Inferior parietal cortex (tissue), 1 donor: ENCODE results near the gene CACNA1B.
"Not testable (repeated sequence)": the region's sequence is repeated elsewhere in the genome, so short reads cannot be mapped to it uniquely, and the experiment has no call there.

Experiments
- DNase-seq: peaks from one replicate; pipeline ENCODE4 v3.0.0-alpha.2; 2016; ENCODE audit errors: extremely low spot score

CACNA1B gene

DNA sequence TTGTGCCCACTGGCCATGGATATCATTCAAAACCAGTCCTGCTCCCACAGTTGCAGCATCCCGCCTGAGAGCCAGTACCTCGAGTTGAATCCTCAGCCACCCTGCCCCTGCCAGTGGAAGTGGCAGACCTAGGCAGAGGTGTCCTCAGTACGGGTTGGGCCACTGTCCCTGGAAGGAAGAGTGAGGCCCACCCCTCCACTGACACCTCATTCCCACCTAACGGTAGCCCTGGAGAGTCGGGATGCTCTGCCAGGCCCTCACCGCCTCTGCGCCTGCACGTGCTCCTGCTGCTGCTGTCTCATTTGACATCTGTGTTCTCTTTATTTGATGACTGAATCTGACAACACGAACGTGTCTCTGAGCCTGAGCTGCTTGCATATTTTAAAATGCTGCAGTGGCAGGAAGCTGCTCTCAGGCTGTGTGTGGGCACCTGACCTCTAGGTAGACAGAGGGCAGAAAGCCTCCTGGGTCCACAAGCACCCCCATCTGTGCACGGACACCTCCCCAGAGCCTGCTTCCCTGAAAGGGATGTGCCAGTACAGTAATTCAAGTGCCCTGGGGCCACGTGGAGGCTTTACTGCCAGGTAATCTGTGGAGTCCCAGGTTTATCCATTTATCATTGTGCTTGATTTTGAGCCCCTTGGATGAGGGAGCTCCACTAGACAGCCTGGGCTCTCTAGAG lies 194.7 kb downstream of the CACNA1B start:
- no peak for DNase-seq

DNA sequence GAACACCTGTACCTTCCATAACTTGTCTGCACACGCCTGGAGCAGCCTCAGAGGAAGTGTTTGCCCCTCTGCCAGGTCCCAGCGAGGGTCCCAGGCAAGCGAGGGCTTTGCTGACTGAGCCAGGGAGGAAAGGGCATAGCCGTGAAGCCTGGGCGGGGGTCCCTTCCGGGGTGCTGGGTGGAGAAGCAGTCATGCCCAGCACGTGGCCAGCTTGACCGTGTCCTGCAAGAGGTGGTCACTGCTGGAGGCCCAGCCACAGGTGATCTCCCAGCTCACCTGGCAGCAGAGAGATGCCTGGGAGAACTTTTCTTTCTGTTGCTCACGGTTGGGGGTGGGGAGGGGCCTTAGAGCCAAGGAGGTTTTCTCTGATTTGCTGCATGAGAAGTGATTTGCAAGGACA lies 195.3 kb downstream of the CACNA1B start:
- no peak for DNase-seq

DNA sequence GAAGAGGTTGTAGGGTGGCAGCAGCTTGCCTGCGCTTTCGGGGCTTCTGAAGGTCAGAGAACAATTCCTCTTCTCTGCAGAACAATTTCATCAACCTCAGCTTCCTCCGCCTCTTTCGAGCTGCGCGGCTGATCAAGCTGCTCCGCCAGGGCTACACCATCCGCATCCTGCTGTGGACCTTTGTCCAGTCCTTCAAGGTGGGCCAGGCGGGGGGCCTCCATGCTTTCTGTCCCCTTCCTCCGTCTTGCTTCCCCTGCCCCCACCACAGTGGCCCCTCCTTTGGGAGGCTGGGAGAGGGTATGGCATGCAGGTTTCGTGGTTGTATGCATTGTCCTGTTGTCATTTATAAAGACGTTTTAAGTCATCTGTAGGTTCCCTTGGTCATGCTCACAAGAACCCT lies 195.8 kb downstream of the CACNA1B start:
- no peak for DNase-seq

DNA sequence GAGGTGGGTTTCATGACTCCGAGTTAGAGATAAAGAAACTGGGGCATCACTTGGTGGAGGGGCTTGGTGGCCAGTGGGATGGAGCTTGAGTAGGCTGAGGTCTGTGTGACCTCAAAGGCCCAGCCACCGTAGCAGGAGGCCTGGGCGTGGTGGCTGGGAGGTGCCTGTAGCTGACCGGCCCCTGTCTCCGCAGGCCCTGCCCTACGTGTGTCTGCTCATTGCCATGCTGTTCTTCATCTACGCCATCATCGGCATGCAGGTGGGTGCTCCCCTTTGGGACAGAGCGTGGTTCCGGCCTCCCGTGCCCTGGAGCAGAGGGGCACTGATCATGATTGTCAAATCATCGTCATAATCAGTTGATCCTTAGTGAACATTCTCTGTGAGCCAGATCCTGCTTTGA lies 196.2 kb downstream of the CACNA1B start:
- no peak for DNase-seq

DNA sequence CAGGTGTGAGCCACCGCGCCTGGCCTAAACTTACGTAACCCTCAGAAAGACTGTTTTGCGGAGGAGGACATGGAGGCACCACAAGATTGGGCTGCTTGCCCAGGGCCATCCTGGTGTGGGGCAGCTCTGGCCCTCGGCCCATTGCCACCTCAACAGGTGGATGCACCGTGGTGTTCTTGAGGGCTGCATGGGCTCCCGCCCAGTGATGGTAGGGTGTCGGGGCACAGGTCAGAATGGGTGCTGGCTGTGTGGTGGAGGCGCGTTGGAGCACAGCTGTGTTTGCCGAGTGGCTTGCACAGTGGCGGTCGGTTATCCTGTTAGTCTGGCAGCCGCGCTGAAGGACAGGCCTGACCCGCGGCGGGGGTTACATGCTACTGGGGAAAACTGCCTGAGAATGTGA lies 196.9 kb downstream of the CACNA1B start:
- DNase-seq: no peak

DNA sequence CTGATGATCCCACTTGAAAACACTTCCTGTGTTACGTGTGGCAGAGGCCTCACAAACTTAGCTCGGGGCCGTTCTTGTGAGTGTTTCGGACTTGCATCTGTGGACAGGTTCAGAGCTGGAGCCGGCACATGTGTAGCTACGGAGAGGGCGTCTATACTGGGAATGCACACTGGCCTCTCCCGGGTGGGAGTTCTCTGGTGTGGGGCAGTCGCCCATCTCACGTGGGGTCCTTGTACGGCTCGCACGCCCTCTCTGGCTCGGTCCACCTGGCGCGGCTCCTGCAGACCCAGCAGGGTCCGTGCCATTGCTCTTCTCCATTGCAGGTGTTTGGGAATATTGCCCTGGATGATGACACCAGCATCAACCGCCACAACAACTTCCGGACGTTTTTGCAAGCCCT lies 197.9 kb downstream of the CACNA1B start:
- DNase-seq: no peak

DNA sequence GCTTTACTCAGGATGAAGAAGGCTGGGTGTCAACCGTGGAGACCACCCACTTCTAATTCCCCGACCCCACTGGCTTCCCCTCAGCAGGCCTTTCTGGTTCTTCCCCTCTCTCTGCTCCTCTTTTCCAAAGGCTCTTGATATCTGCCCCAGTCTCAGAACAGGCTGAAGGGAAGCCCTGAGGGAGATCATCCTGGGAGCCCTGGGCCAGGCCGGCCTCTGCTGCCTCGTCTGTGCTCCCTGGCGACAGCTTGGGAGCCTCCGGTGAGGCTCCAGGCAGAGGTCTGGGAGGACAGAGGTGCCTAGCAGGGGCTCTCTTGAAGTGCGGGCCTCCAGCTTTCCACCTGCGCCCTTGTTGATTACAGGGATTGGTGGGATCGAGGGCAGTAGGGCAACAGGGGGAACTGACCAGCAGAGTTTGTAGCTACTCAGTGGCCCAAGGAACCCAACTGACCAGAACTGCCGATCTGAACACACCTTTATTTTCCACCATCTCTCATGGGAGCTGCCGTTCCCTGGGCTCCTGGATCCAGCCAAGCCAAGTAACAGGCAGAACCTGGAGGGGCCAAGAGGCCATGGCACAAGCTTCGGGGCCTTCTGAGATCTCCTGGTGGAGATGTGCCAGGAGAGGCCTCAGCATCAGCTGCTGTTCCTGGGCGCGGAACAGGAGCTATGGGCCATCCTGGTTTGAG lies 198.5 kb downstream of the CACNA1B start:
- no peak for DNase-seq

DNA sequence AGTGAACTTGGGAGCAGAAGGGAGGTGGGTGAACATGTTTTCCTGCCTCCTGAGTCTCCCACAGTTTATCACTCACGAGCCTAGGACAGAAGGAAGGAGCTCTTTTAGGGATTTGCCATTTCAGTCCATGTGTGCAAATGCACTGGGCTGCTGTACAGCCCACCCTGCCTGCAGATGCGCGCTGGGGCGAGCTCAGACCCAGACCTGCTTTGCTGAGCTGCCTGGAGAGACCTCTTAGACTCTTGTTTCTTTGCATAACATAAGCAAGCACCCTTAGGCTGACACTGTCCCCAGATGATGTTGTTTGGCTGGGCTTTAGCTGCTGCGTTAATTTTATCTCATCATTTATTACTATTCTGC lies 199.0 kb downstream of the CACNA1B start:
- no peak for DNase-seq

DNA sequence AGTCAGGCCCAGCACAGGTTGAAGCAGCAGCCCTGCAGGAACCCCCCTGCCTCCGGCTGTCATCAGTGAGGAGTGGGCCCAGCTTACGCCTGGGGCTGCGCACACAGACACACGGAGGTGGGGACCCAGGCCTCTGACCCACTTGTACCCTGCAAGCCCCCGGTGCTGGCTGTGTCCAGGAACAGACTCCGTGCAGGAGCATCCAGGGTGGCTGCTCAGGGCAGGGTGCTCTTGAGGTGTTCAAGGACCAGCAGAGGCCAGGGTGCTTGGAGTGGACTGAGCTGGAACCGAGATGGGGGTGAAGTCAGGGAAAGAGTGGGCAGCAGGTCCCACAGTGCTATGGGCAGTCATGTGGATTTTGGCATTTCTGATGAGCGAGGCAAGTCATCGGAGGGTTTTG lies 199.5 kb downstream of the CACNA1B start:
- no peak for DNase-seq

DNA sequence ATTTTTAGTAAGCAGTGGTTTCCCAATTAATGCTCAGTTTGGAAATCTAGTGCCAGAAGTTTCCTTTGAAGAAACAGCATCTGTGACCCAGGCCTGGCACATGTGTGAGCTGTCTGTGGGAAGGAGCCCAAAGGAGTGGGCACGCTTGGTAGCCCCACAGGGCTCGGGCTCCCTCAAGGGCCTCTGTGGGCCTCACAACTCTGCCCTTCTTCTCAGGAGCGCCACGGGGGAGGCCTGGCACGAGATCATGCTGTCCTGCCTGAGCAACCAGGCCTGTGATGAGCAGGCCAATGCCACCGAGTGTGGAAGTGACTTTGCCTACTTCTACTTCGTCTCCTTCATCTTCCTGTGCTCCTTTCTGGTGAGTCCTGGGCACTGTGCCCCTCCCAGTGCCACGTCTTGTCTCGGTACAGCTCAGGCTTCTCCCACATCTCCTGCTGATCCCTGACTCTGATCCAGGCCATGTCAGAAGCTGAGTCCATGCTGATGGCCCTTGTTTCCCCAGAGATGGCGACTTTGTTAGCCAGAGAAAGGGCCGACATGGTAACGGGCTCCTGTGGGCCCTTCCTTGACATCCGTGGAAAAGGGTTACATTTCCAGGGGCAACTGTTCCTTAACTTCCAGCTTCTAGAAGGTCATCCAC lies 200.4 kb downstream of the CACNA1B start:
- DNase-seq: no peak

DNA sequence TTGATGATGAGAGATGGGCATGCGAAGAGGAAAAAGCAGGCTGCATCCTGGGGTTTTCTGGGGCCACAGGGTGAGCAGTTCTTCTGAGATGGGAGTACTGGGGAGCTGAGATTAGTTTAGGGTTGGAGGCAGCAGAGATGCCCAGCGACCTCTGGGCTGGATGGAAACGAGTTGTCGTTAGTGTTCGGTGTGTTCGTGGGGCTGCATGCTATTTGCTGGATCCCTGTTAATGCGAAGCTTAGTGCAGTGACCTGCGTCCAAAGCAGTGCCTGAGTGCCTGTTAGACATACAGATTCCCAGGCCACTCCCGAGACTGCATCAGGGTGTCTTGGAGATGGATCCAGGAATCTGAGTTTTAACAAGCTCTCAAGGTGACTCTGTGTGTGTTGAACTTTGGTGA lies 201.3 kb downstream of the CACNA1B start:
- no peak for DNase-seq

DNA sequence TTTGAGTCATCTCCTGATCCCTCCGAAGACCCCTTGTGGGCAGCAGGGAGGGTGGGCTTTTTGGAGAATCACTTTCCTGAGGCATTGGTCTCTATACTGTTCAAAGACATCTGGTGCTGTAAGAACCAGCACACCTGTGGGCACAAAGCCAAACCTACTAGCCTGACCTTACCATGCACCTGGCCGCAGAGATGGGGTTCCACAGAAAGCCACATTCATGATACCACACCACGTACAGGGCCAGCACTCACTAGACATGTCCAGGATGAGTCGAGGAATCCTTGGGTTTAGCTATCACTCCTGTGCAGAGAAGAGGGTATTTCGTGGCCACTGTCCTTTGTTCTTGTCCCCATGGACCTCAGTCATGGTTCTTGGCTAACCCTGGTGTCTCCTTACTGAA lies 203.4 kb downstream of the CACNA1B start:
- no peak for DNase-seq

DNA sequence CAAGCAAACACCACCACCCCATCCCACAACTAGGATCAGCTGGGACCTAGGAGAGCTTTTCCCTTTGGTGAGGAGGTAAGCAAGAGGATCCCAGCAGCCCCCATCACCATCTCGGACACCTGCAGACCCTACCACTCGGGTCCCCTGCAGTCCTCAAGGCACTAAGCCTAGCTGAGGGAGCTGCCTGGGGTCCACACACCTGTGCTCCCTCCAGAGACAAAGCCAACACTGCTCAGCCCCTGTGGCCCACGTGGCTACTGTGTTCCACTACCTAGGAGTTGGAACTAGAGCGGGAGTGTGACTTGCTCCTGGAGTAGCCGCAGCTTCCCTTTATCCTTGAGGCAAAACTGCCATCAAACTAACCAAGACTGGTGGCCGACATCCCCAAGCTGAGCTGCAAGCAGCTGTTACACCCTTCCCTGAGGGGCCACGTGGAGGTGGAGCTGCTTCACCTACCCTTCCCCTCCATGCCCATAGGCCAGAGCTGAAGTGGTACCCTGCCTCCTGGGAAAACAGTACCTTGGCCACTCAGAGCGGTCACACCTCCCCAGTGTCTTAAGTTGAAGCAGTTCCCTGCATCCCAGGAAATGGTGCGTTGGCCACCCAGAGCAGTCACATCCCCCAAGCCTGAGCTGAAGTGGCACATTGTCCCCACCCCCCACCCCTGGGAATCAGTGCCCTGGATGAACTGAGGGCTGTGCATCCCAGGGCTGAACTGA lies 205.5 kb downstream of the CACNA1B start:
- no peak for DNase-seq

DNA sequence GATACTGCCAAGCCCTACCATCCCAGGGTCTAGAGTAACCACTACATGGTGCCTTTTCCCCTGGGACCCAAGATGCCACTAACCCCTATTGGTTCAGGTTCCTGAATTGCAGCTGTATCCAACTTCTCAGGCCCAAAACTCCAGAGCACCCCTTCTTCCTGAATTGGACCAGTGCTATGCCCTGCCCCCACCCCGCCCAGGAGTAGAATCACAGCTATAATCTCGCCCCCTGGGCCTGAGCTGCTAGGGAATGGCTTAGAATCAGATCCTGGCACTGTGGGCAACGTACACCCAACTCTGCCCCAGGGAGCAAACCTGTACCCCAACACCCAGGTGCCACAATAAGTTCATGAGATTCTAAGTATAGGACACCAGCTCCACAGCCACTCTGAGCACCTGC lies 206.3 kb downstream of the CACNA1B start:
- DNase-seq: no peak

DNA sequence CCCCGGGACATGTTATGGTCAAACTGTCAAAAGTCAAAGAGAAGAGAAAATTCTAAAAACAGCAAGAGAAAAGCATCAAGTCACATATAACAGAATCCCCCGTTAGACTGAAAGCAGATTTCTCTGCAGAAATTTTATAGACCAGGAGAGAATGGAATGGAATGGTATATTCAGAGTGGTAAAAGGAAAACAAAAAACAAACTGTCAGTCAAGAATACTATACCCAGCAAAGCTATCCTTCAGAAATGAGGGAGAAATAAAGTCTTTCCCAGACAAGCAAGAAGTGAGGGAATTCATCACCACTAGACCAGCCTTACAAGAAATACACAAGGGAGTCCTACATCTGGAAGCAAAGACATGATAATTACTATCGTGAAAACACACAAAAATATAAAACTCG lies 208.0 kb downstream of the CACNA1B start:
- no peak for DNase-seq

DNA sequence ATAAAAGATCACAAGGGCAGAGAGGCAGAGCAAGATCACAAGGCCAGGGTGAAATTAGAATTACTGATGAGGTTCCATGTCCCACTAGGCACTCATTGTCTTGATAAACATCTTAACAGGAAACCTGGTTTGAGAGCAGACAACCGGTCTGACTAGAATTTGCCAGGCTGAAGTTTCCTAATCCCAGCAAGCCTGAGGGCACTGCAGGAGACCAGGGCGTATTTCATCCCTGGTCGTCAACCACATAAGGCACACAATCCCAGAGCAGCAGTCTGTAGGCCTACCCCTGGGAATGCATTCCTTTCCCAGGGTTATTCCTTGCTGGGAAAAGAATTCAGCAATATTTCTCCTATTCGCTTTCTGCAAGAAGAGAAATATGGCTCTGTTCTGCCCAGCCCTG lies 214.5 kb downstream of the CACNA1B start:
- not testable (repeated sequence) for DNase-seq

DNA sequence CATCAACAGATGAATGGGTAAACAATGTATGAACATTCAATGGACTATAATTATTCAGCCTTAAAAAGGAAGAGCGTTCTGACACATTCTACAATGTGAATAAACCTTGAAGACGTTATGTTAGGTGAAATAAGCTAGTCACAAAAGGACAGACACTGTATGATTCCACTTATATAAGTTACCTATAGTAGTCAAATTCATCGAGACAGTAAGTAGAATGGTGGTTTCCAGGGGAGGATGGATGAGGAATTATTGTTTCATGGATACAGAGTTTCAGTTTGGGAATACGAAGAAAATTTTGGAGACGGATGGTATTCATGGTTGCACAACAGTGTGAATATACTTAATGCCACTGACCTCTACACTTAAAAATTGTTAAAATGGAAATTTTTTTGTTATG lies 216.4 kb downstream of the CACNA1B start:
- no peak for DNase-seq

DNA sequence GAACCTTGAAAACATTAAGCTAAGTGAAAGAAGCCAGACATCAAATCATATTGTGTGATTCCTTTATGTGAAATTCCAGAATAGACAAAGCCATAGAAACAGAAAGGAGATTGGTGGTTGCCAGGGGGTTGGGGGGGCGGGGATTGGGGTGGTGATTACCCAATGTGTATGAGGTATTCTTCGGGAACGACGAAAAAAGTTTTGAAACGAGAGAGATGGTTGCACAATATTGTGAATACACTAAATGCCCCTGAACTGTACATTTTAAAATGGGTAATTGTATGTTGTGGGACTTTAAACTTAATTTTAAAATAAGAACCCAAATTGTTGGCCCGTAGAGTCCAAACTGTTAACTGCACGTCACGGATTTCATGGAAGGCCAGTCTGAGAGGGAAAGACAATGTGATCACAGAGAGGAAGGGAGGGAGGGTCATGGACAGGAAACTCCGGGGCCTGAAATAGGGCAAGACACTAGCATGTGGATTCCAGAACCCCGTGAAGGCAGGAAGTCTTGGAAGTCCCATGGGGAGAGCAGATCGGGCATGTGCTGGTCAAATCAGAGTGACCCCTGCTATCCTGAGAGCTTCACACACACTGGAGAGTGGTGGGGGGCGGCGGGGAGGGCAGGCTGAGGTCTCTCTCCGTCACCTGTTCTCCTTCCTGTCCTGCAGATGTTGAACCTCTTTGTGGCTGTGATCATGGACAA lies 218.4 kb downstream of the CACNA1B start:
- DNase-seq: no peak

DNA sequence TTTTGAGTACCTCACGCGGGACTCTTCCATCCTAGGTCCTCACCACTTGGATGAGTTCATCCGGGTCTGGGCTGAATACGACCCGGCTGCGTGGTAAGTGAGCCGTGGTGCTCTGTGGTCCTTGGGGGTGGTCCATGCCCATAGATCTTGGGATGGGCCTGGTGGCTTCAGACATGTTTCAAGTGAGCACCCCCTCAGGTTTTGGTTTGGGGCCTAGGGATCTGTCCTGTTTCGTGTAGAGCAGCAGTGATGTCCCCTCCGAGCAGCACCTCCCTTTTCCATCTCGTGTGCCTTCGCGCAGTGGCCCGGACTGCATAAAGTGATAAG lies 218.9 kb downstream of the CACNA1B start:
- no peak for DNase-seq

DNA sequence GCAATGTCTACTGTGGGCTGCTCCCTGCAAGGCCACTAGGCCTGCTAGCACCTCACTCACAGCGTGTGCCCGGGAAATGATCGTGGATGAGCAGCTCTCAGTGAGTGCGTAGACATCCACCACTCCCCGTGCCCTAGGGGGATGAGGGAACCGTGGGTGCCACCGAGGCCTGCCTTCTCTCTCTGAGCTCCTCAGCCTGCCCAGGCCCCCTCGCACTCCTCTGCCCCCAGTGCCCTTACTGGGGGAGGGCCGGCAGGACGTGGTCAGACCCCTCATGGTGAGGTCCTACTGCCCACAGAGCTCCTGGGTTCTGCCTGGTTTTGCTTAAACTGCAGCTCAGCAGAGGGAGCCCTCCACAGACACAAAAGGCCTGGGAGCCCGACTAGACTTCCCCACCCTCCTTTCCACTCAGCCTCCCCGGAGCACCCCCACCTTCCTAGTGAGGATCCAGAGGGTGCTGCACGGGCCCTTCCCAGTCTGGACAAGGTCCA lies 220.0 kb downstream of the CACNA1B start:
- DNase-seq: no peak

DNA sequence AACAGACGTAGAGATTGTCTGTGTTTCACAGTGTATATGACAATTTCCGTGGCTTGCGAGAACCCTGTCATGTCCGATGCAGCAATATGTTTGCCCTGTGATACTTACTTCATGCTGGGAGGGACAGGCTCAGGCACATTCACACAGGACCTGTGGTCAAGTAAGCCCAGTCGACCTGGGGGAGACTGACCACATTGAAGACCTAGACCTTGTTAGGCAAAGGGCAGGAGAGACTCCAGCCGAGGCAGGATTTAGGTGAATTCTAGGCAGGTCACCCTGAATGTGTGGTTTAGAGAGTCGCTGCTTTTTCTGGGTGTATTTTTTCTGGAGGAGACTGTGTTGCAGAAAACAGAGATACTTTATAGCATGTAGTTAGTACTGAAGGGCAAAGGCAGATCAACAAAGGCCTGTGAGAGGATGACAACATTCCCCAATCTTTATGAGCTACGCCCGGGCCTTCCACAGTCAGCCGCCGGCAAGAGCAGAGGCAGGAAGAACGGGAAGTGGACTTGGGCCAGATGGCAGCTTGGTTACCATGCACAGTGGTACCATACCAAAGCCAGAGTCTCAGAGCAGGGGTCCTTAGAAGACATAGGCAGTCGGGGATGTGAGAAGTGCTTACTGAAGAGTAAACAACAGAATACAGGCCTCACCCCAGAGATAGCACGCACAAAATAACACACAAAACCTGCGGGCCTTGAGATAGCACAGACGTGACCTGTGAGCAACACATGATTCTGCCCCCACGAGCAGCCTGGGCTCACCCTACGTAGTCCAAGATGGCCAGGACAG lies 220.7 kb downstream of the CACNA1B start:
- no peak for DNase-seq
